ENCODE data around the gene OR6S1.
"Not testable (repeated sequence)": the region's sequence is repeated elsewhere in the genome, so short reads cannot be mapped to it uniquely, and the experiment has no call there.

Gene OR6S1

DNA sequence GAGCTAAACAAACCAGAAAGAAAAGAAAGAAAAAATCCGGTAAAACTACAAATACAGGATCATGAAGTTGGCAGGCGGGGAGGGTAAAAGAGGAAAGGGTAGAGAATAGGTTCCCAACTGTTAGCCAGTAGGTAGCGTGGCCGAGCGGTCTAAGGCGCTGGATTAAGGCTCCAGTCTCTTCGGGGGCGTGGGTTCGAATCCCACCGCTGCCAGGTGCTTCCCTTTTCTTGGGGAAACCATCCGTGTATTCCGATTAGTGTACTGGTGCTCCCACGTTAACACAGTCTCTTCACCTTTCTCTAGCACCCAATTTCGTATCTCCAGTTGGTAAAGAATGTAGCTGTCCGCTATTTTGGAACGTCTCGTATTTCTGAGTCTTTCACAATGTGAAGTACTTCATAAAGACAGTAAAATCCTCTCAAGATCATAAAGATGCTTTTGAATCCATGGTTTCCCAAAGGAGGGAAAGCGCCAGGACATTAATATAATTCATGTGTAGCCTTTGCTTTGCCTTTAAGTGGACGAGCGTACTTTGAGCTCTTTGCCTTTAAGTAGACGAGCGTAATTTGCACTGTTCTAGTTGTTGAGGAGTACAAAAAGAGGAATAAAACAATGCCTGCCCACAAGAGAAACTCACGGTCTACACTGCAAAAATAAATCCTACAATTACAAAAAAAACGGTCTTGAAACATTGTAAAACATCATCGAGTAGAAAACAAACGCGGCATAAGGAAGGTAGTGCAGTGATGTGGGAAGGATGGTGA, 31.3 kb downstream of the OR6S1 start:
- peak; percentile 63 to 89 for DNase-seq (ENCODE audit: low read depth in 2 of 2)

GRCh38 chr14:20609215-20610001, 32.1 kb downstream of the OR6S1 start:
- peak; percentile 35 to 45 for DNase-seq (ENCODE audit: low read depth in 2 of 2)

GRCh38 chr14:20608383-20609110, 32.9 kb downstream of the OR6S1 start:
- no peak for DNase-seq (ENCODE audit: low read depth in 2 of 2)

DNA sequence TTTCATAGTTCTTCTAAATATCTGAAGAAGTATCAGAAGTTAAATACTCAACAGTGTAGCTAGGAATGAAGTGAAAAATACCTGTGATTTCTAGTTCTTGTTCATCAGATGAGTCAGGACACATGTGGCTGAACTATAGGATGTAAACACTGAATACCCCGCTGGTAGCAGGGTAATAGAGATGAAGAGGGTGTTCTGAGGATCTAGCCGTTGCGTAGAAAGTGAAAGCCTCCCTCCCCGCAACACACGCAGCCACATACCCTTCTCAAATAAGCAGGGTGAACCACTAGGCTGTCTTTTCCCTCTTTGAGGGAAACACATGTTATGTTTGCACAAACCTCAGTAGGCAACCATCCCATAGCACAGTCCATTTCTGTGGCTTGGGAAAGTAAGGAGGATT, 33.9 kb downstream of the OR6S1 start:
- no peak for DNase-seq (ENCODE audit: low read depth in 2 of 2)

GRCh38 chr14:20606902-20607242, 34.6 kb downstream of the OR6S1 start:
- no peak for DNase-seq (ENCODE audit: low read depth in 2 of 2)

DNA sequence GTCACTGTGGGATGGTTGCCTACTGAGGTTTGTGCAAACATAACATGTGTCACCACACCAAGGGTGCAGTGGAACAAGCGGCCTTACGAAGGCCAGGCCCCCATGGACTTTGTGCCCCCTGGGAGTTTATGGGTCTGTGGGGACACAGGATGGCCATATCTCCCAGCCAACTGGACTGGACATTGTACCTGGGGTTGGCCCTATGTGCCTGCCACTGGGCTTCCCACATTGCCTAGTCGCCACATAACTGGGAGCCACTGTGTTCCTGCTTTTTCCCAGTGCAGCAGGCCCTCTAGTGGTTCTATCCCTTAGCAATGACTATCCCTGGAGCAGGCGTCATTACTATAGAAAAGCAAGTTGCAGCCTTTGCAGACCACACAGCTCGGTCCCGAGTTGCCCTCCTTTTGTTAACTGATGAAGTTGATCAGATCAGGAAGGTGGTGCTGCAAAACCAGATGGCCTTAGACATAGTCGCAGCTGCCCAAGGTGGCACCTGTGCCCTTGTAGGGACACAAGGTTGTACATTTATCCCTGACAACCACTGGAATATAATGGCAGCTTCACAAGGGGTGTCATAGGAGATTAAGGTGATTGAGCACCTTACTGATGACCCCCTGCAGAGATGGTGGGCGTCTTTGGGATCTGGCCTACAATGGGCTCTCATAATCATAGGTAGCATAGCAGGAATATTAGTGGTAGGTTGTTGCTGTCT, 35.1 kb downstream of the OR6S1 start:
- no peak for DNase-seq (ENCODE audit: low read depth in 2 of 2)

GRCh38 chr14:20603813-20604690, 37.4 kb downstream of the OR6S1 start:
- no peak for DNase-seq (ENCODE audit: low read depth in 2 of 2)

DNA sequence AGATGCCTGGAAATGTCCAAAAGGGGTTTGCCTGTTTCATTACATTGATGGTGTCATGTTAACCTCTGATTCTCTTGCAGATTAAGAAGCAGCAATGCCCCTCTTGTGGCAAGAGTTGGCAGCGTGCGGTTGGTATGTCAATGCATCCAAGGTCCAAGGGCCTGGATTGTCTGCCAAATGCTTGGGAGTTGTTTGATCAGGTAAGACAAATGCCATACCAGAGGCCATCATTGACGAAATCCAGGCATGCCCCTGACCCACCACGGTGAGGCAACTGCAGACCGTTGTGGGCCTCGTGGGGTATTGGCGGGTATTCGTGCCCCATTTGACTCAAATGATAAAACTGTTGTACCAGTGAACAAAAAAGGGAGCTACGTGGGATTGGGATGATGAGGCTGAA, 38.9 kb downstream of the OR6S1 start:
- DNase-seq (ENCODE audit: low read depth in 2 of 2): no peak

GRCh38 chr14:20601522-20601921, 40.0 kb downstream of the OR6S1 start:
- DNase-seq (ENCODE audit: low read depth in 2 of 2): no peak

GRCh38 chr14:20597108-20597507, 44.4 kb downstream of the OR6S1 start:
- no peak for DNase-seq (ENCODE audit: low read depth in 2 of 2)

GRCh38 chr14:20595726-20596125, 45.8 kb downstream of the OR6S1 start:
- not testable (repeated sequence) for DNase-seq (ENCODE audit: low read depth in 2 of 2)

- DNase-seq (ENCODE audit: low read depth in 2 of 2): no peak
Observed at GRCh38 chr14:20592574-20592973, 48.9 kb downstream of the OR6S1 start.

GRCh38 chr14:20591235-20591634, 50.3 kb downstream of the OR6S1 start, which contains the start of gene RNASE12:
Gene RNASE12, minus strand, starts transcription at chr14:20591376. Its CDS starts 653 bp downstream, at chr14:20590723.
- no peak for DNase-seq (ENCODE audit: low read depth in 2 of 2)
